EH (cell line): Measurements from ENCODE around the gene IGSF6.
"Not testable (repeated sequence)": the region's sequence is repeated elsewhere in the genome, so short reads cannot be mapped to it uniquely, and the experiment has no call there.

Experiments
- DNase-seq: peaks from one replicate; pipeline ENCODE4 v3.0.0-alpha.2; 2015; ENCODE audit warnings: low read depth

Gene IGSF6, protein sequence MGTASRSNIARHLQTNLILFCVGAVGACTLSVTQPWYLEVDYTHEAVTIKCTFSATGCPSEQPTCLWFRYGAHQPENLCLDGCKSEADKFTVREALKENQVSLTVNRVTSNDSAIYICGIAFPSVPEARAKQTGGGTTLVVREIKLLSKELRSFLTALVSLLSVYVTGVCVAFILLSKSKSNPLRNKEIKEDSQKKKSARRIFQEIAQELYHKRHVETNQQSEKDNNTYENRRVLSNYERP

DNA sequence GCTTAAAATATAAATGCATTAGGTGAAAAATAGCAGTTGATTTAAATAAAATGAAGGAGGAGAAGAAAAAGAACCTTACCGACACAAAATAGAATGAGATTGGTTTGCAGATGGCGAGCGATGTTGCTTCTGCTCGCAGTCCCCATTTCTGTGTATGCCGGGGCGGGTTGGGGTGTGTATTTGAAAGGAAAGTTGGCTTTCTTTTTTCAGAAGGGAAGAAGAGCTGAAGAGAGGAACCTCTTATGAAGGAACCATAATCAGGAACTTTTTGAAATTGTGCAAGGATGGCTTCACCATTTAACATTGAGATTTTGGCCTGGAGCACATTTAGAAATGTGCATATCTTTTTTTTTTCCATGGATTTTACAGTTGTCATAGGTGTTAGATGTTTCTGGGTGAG, at the start of gene IGSF6:
Gene IGSF6, minus strand, starts transcription at position 156 of the 400 bp plus-strand sequence. Its CDS starts 10 bp downstream, at position 146.
- no peak for DNase-seq

DNA sequence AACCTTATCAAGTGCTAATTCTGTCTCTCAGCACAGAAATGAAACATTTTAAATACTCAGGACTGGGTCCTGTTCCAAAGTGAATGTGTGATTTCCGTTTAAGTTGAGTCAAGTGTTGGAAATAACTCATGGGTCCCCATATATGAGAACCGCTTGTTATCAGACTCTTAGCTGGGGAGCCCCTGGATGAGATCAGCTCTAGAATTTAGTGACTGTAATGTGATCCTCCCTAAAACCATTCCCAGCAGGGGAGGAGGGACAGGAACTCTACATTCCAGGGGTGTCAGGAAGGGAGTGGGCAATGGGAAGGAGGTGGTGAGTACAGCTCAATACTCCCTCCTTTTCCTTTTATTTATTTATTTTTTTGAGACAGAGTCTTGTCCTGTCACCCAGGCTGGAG, 48.9 kb upstream of the IGSF6 start:
- no peak for DNase-seq

DNA sequence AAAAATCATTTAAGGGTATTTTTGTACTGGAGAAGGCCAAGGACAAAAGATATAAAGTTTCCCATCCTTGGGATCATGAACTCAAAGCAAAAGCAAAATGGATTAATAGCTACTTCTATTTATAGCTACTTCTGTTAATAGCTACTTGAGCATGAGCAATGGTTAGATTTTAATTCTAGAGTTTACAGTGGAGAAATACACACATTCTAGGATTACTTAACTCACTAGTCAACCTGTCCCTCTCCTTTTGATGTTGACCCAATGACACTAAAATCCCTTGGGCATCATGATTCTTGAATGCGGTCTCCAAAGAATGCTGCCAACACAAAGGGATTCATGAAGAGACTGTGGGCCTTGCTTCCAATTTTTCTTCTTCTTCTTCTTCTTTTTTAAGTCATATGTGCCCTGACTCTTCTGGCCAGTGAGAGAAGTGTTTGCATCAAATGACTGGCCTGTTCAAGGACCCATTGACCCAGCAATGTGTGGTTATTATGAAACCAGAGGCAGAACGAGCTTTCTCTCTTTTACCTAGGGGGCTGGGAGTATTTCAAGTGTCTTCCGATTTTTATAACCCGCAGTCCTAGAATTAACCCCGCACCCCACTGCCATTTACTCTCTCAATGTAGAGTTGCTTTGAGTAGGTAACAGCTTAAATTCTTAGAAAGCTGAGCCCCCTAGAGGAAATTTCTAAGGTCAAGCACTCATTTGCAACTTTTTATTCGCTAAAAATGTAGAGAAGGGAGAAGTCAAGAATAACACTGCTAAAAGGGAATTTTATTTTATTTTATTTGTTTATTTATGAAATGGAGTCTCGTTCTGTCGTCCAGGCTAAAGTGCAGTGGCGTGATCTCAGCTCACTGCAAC, 46.0 kb upstream of the IGSF6 start:
- no peak for DNase-seq

DNA sequence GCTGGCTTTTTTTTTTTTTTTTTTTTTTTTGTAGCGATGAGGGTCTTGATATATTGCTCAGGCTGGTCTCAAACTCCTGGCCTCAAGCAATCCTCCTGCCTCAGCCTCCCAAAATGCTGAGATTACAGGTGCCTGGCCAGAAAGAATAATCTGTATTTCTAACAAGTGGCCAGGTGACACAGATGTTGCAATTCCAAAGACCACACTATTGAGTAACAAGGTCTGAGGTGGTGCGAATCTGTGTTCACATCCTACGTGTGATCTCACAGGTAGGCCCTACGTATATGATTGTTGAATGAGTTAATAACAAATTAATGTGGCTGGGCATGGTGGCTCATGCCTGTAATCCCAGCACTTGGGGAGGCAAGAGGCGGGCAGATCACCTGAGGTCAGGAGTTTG, 44.6 kb upstream of the IGSF6 start:
- no peak for DNase-seq

DNA sequence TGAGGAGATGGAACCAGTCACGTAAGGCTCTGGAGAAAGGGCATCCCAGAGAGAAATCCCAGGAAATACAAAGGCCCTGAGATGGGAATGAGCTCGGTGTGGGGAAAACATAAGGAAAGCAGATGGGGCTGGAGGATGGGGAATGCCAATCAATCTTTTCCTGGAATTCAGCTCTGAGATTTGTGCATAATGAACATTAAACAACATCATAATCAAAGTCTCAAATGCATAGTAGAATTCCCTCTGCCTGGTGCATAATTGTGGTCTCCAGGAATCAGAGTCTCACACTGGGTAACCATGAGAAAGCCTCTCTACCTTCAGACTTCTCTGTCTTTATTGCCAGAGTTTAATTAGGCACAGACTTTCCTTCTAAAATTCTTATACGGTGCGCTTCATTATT, 42.2 kb upstream of the IGSF6 start:
- DNase-seq = no peak

DNA sequence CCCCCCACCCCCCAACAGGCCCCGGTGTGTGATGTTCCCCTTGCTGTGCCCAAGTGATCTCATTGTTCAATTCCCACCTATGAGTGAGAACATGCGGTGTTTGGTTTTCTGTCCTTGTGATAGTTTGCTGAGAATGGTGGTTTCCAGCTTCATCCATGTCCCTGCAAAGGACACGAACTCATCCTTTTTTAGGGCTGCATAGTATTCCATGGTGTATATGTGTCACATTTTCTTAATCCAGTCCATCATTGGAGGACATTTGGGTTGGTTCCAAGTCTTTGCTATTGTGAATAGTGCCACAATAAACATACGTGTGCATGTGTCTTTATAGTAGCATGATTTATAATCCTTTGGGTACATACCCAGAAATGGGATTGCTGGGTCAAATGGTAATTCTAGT, 38.6 kb upstream of the IGSF6 start:
- DNase-seq = not testable (repeated sequence)

DNA sequence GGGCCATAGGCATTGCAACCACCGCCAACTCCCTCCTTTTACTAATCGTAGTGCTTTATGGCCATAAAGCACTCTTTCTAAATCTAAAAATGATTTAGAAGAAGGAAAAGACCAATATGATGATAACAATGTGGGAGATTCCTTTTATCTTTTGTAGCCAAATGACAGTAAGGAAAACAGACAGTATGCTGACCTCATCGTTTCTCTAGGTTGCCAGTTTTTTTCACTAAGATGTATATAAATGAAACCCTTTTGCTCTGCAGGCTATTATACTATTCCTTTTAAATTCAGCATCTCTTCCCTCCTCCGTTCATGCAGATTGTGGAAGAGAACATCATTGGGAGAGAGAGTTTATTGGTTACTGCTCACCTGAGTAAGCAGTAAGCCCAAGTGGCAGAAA, 36.7 kb upstream of the IGSF6 start:
- no peak for DNase-seq

DNA sequence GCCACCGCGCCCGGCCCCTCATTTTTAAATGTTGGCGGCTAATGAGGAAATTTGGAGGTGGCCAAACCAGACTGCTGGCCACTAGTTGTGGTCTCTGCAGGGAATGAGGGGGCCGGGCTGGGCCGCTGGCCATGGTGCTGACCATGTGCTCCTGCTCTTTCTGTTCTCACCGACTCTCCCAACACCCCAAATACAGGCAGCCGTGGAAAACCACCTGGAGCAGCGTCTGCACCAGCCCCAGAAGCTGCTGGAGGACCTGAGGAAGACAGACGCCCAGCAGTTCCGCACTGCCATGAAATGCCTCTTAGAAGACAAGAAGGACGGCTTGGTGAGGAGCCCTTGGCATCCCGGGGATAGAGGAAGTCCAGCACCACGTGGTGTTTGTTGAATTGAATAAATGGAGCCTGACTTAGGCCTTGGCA, 32.6 kb upstream of the IGSF6 start:
- DNase-seq = no peak

DNA sequence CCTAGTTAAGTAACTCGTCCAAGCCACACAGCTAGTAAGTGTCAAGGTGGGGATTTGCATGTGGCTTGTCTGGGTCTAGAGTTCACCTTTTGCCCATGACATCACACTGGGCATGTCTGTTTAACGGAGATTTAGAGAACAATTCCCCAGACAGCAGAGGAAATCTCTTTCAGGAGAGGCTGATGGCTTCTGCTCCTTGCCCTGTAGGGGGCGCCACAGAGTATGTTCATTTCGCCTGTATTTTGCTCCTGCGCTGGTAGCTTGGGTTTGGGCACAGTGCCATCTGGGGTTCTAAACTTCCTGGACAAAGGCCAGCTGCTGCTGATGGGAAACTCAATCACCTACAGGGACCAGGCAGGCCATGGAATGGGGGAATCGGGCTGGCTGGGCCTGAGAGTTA, 31.8 kb upstream of the IGSF6 start:
- no peak for DNase-seq

DNA sequence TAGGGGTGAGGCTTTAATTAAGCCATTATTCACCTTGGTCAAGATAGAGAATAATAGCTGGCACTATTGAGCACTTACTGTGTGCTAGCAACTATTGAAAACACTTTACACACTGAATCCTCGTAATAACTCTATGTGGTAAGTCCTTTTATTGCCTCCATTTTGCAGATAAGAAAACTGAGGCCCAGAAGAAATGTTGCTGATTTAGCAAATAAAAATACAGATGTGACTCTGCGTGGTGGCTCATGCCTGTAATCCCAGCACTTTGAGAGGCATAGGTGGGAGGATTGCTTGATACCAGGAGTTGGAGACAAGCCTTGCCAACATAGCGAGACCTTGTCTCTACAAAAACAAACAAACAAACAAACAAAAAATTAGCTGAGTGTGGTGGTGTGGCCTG, 30.8 kb upstream of the IGSF6 start:
- DNase-seq = no peak

DNA sequence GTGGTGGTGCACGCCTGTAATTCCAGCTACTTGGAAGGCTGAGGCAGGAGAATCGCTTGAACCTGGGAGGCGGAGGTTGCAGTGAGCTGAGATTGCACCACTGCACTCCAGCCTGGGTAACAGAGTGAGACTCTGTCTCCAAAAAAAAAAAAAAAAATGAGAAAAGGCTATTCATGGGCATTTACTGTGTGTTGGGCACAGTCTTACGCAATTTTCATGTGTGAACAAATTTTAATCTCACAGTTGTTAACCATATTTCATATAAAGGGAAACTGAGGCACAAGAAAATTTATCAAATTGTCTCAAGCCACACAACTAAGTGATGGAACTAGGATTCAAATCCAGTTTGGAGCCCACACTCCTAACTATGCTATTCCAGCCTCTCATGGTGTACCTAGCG, 28.3 kb upstream of the IGSF6 start:
- not testable (repeated sequence) for DNase-seq

DNA sequence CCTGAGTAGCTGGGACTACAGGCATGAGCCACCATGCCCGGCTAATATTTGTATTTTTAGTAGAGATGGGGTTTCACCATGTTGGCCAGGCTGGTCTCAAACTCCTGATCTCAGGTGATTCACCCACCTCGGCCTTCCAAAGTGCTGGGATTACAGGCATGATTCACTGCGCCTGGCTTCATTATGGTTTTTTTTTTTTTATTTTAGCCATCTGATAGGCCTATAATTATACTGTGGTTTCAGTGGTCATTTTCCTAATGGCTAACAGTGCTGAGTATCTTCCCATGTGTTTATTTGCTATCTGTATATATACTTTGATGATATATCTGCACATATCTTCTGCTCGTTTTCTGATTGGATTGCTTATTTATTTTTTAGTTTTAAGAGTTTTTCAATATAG, 22.0 kb upstream of the IGSF6 start:
- DNase-seq = not testable (repeated sequence)

DNA sequence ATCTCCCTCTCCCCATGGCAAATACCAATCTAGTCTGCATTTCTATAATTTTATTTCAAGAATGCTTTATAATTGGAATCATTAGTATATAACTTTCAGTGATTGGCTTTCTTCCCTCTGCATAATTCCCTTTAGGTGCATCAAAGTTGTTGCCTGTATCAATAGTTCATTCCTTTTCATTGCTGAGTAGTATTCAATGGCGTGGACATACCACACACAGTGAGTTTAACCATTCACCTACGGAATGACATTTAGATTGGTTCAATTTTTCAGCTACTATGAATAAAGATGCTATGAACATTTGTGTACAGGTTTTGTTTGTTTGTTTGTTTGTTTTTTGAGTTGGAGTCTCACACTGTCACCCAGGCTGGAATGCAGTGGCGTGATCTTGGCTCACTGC, 21.1 kb upstream of the IGSF6 start:
- no peak for DNase-seq

DNA sequence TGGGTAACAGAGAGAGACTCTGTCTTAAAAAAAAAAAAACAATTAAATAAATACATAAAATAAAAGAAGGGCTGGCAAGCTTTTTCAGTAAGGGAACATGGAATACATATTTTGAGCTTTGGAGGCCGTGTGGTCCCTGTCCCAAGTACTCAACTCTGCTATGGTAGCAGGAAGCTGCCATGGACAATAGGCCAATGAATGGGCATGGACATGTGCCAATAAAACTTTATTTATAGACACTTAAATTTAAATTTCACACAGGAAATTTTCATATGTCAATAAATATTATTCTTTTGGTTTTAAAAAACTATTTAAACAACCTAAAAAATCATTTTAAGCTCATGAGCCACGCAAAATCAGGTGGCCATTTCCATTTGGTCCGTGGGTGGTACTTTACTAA, 15.2 kb upstream of the IGSF6 start:
- DNase-seq = no peak

DNA sequence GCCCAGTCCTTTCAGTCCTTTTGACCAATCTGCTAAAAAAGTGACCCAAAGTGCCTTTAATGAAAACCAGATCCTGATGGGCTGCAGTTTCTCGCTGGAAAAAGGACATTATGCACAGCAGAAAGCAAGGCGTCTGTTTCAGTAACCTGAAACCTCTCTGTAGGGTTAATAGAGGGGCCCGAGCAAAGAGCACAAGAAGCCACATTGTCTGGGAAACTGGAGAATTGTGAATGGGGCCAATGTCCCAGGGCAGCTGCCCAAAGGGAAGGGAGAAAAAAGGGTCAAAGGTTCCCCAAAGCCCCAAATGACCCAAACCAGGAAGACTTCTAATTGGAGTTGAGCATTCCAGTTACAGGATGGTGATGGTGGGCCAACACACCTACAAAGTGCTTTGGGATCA, 14.4 kb upstream of the IGSF6 start:
- no peak for DNase-seq

DNA sequence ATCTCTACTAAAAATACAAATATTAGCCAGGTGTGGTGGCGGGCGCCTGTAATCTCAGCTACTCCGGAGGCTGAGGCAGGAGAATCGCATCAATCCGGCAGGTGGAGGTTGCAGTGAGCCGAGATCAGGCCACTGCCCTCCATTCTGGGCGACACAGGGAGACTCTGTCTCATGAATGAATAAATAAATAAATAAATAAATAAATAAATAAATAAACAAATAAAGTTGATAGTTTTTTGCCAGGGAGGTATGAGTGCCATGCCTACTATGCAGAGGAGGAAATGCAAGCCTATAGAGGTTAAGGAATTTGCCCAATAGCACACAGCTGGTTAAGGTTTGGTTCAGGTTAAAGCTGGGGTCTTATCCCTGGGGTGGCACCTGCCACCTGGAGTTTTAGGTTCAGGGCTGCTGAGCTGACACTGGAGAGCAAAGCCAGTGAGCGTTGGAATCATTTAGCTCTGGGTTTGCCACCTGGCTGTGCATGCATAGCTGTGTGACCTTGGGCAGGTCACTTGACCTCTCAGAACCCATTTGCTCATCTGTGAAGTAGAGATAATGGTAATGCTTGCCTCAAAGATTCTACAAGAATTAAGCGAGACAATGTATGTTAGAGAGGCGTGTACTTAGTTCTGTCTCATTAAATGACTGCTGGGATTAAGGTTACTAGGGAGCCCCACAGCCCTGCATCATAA, 12.5 kb upstream of the IGSF6 start:
- no peak for DNase-seq

DNA sequence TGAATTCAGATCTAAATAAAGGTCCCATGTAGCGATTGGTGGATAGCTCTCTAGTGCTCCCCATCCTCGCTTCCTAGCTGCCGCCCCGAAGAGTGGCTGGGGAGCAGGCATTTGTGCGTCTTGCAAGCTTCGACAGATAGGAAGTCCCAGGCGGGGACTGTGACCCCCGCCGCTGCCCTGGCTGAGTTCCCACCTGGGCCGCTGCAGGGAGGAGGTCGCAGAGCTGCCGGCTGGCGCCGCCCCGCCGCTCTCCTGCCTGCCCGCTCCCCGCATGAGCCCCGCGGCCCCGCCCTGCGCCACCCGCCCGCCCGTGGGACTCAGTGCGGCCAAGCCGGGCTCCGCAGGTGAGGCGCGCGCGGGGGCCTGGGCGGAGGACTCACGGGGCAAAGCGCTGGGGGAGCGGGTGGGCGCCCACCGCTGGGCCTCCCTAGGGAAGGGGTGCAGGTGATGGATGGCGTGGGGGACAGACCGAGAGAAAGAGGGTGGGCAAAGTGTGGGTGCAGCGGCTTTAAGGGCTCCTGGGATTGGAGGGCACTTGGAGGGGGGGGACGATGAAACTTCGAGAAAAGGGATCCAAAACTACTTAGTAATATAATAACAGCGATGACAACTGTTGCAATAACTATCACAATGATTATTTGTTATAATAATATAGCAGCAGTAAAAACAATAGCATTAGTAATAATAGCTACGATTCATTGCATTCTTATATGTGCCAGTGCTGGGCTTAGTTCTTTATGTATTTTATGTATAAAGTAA, 11.7 kb upstream of the IGSF6 start, which contains the start of gene OTOA:
Gene OTOA, plus strand, starts transcription at position 80 of the 759 bp plus-strand sequence. CDS start 14,547 bp downstream, outside the sequence.
- DNase-seq = no peak

DNA sequence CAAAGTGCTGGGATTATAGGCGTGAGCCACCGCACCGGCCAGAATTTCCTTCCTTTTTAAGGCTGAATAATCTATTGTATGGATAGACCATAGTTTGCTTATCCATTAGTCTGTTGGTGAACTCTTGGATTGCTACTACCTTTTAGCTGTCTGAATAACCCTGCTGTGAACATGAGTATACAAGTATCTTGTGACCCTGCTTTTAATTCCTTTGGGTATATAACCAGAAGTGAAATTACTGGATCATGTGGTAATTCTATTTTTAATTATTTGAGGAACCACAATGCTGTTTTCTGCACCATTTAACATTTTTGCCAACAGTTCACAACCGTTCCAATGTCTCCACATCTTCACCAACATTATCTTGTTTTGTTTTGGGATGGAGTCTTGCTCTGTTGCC, 6.7 kb upstream of the IGSF6 start:
- no peak for DNase-seq

DNA sequence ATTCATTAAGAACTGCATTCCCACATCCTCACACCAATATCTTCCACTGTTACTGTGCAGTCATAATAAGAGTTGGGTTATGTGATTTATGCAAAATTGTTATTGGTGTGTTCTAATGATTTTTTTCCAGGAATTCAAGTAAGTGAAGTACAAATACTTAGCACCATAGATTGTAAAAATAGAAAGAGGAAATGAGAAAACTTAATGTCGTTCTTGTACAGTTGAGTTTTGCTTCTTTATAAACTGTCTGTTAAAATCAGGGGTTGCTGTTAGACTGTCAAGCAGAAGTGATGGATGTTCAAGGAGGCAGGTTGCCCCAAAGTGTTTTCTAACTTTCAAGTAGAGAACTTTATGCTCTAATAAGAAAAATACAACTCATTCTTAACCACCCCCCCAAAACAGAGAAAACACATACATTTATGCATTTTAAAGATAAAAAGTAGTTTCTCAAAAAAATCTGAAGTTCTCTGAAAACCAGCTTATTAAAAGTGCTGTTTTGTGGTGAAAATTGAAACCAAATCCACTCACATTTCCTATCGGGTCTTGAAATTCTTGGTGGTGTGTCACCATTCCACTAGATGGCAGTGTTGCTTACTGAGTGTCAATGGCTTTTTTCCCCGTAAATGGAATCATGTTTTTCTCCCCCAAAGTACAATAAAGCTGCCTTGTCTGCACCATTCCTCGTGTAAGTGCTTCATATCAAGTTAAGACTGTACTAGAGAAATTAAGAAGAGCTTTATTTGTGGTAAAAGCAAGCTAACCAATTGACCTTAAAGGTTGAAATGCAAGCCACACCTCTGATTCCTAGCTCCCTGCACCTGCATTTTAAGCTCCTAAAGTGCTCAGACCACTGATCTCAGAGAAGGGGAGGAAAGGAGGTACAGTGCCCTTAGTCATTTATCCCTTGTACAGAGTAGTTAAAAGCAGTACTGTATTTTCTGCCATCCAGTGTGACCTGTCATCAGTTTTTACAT, 4.7 kb upstream of the IGSF6 start:
- DNase-seq = peak; percentile 67

DNA sequence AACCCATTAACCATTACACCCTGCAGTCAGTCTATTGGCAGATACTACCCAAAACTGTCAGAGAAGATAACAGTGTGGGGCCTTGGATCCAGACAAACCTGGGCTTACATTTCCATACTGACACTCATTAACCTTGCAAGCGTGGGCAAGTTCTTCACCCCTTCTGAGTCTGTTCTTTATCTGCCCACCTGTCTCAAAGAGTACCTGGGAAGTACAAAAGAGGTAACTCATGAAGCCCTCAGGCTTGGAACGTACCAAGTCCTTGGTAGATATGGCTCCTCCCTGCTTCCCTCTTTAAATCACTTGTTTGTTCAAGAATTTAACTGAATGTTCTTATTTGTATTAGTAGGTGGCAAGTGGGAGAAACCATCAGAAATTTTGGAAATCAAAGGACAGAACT, 2.5 kb upstream of the IGSF6 start:
- DNase-seq = no peak

DNA sequence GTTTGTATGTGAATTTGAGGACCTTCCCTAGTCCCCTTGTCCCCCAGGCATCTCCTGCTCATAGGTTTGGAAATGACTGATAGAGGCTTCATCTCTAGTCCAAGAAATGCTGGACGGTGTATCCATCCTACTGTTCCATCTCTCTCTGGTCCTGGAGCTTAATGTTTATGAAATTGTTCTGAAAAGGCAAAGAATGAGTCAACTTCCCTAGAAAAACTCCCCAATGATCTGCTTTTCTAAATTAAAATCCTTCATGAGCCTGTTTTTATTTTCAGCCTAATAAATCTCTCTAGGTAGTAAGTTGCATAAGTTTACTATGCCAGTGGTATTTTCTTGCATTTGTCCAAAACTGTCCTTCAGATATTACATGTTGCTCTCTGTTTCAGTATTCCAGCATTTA, 2.1 kb upstream of the IGSF6 start:
- no peak for DNase-seq
